CD4-positive, alpha-beta T cell treated with Interleukin-15 for 1 hour (primary cell): ENCODE measurements around the gene CYTH1.

Experiments used
- DNase-seq: peaks from one replicate; pipeline ENCODE4 v3.0.0-alpha.2; 2020

Gene CYTH1

GRCh38 chr17:78731904-78732303 is 50.2 kb downstream of the CYTH1 start:
- DNase-seq, result no peak

DNA sequence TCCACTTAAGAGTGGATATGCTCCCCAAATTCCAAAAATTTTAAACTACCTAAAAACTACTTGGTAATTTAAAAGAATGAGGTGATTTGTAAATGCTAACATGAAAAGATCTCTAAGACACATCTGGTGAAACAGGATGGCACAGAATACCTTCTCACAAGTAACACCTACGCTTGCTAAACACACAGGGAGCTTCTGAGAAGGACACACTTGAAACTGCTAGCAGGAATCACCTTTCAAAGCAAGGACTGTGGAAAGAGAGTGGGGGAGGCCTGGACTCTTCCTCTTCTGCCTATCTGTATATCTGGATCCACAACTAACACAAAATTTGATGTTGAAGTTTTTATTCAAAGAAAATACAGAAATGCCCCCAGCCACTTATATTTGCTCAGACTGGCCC is 52.4 kb downstream of the CYTH1 start:
- no peak for DNase-seq

DNA sequence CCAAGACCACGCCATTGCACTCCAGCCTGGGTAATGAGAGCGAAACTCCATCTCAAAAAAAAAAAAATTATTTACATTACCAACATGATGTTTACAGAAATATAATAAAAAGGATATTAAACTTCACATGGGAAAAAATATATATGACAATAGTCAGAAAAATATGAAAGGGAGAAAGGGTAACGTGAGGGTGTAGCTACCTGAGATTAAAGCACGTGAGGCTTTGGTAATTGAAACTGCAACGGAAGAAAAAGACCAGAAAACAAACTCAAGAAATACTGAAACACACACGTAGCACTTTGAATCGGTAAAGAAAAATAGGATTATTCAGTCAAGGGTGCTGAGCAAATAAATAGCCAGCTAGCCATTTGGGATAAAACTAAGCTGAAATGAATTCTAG is 53.6 kb downstream of the CYTH1 start:
- no peak for DNase-seq

- no peak for DNase-seq
These were observed 54.4 kb downstream of the CYTH1 start for GRCh38 chr17:78727476-78728229.

DNA sequence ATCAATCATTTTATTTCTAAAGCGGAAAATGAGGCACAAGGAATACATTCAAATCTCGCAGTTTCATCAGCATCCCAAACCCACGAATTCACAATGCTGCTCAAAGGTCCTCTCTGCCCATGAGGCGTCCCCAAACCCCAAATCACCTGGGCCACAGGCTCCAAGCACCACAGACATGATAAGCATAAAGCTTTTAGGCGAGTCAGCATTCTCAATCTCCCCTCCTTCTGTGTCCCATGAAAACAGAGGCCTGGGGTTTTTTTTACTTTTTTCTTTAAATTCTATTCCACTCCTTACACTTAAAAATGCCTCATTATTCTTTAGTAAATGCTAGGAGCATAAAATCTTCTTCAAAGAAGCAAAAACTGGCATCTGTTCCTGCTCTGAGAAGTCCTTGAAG is 55.0 kb downstream of the CYTH1 start:
- no peak for DNase-seq

- no peak for DNase-seq
These were observed 55.6 kb downstream of the CYTH1 start for GRCh38 chr17:78726513-78726912.

DNA sequence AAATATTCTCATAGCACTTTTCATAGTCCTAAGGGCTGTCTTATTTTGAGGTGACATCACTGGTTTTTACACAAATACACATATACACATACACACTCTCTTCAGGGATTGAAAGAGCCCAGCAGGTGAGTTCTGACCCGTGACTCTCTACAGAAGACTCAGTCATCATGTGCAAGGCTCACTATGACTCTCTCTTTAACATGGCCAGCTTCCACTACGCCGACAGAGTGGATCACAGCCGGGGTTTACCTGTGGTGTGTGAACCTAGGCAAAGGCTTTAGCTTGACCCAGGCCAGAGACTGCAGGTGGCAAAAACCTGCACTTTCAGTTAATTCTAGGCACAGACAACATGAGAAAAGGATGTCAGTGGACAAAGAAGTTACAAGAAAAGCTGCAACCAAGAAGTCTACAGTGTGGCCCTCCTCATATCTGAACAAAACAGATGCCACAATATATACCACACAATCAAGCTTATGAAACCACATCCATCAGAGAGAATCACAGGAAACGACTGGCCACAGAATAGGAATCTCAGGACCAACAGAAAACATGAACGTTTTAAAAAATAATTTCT is 56.5 kb downstream of the CYTH1 start:
- no peak for DNase-seq

GRCh38 chr17:78724999-78725398 is 57.1 kb downstream of the CYTH1 start:
- DNase-seq, result no peak

DNA sequence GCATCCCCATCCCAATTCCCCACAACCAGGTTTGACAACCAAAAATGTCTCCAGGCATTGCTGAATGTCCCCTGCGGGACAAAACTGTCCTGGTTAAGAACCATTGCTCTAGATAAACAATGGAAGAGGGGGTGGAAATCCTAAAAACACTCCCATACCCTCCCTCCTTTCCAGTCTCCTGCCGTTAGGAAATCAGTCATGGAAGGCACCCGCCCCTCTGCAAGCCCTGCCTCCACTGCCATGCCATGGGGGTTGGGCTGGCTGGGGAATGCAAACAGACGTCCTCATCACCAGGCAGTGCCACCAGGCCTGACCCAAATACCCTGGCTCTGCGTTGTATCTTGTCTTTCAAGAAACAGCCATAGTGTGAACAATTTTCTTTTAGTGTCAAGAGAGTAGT is 57.5 kb downstream of the CYTH1 start:
- DNase-seq, result no peak

- DNase-seq, result no peak
These were observed 58.1 kb downstream of the CYTH1 start for GRCh38 chr17:78723957-78724356.

- DNase-seq, result no peak
These were observed 58.9 kb downstream of the CYTH1 start for GRCh38 chr17:78723001-78723796.

- no peak for DNase-seq
These were observed 59.8 kb downstream of the CYTH1 start for GRCh38 chr17:78722246-78722761.

- DNase-seq, result no peak
These were observed 62.3 kb downstream of the CYTH1 start for GRCh38 chr17:78719630-78720298.

DNA sequence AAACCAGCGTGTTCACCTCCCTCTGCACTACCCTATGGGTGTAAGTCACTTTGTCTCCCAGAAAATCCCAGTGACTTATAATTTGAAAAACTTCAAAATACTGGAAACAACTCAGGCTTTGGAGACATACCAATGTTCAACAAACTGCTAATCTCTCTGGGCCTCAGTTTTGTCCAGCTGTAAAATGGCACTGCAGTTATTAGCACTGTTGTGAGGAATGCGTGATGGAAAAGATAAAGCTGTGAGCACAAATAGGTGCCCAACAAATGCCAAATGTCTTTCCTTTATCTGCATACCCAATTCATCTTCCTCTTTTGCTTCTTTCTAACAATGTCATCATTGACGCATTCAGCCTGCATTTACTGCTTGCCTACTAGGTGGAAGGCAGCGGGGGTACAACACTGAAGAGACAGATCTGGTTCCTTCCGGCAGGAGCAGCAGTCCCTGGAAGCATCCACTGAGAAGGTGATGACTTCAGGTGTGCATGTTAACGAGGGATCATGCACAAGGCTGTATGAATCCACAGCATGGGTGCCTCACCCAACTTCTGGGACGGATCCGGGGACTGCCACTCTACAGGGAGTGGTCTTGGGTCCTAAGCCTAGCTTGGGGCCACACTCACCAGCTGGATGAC is 63.4 kb downstream of the CYTH1 start:
- no peak for DNase-seq

GRCh38 chr17:78717431-78717980 is 64.6 kb downstream of the CYTH1 start:
- DNase-seq, result no peak

DNA sequence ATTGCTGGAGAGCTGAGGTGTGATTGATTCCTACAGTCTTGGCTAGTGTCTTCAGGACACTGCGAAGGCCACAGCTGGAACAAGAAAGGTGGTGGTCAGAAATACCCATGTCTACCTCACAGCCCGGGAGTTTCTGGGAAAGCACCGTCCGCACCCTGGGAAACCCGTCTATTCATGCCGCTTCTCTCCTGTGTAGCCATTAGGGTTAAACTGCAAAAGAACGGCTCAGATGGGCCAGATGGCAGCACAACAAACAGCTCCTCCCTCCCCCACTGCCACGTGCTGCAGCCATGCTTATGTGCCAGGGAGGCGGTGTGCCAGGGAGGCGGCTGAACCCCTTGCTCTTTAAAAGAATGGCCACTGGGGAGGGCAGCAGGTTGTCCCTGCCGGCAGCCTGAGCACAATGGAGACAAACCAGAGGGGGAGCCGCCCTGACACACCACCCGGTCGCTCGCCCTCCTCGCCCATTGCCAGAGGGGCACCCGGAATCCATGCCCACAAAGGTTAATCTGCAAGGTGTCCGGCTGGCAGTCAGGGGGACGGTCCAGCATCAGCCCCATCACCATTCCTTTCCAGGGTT is 65.2 kb downstream of the CYTH1 start:
- DNase-seq, result no peak

DNA sequence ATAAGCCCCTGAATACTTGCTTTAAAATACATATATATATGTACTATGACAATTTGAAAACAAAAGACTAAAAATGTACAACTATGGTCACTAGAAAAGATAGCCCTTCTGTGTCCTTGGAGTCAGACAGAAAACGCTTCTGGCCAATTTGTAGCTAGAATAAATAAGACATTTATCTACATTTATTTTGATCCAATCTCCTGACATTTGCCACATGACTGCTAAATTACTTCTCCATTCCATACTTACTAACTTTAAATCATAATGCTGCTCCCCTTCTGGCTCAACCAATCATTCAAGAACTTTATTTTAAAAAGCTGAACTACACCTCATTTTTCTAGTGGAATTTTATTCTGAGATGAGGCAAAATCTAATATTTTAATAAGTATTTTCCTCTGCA is 65.8 kb downstream of the CYTH1 start:
- no peak for DNase-seq

- DNase-seq, result no peak
These were observed 66.2 kb downstream of the CYTH1 start for GRCh38 chr17:78715876-78716275.

GRCh38 chr17:78715000-78715771 is 66.9 kb downstream of the CYTH1 start:
- DNase-seq, result no peak

GRCh38 chr17:78714534-78714933 is 67.5 kb downstream of the CYTH1 start:
- no peak for DNase-seq

DNA sequence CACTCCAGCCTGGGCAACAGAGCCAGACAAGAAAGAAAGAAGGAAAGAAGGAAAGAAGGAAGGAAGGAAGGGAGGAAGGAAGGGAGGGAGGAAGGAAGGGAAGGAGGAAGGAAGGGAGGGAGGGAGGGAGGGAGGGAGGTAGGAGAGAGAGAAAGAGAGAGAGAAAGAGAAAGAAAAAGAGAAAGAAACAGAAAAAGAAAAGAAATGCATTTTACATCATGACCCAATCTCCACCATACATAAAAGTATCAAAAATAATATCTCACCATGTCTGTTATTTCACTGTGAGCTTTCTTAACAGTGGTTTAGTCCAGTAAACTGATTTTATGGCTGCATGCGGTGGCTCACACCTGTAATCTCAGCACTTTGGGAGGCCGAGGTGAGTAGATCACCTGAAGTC is 70.0 kb downstream of the CYTH1 start:
- no peak for DNase-seq
